Retina (tissue), 1 donor: ENCODE measurements around the gene IFT25.

Source experiments
- DNase-seq: peaks from one replicate; pipeline ENCODE4 v3.0.0-alpha.2; 2016

The IFT25 gene

GRCh38 chr1:53927376-53927881, 18.1 kb downstream of the IFT25 start:
- DNase-seq: no peak

- no peak for DNase-seq
Measured at GRCh38 chr1:53919675-53920066, 25.8 kb downstream of the IFT25 start.

GRCh38 chr1:53918343-53918742, 27.2 kb downstream of the IFT25 start:
- DNase-seq: no peak

GRCh38 chr1:53913352-53914033, 32.0 kb downstream of the IFT25 start:
- DNase-seq: no peak

GRCh38 chr1:53911442-53911841, 34.1 kb downstream of the IFT25 start:
- DNase-seq: no peak

- DNase-seq: no peak
Measured at GRCh38 chr1:53909946-53910345, 35.6 kb downstream of the IFT25 start.

- no peak for DNase-seq
Measured at GRCh38 chr1:53906121-53906520, 39.4 kb downstream of the IFT25 start.

GRCh38 chr1:53905509-53905908, 40.0 kb downstream of the IFT25 start:
- DNase-seq: no peak

- no peak for DNase-seq
Measured at GRCh38 chr1:53902235-53903138, 43.0 kb downstream of the IFT25 start.

- DNase-seq: no peak
Measured at GRCh38 chr1:53899708-53900107, 45.8 kb downstream of the IFT25 start.

- DNase-seq: no peak
Measured at GRCh38 chr1:53899206-53899628, 46.3 kb downstream of the IFT25 start.

GRCh38 chr1:53896635-53897229, 48.8 kb downstream of the IFT25 start:
- no peak for DNase-seq

GRCh38 chr1:53895421-53895820, 50.1 kb downstream of the IFT25 start:
- no peak for DNase-seq

- DNase-seq: no peak
Measured at GRCh38 chr1:53894644-53895043, 50.9 kb downstream of the IFT25 start.

GRCh38 chr1:53893999-53894636, 51.4 kb downstream of the IFT25 start, which contains the start of gene DIO1:
Gene DIO1, plus strand, starts transcription at chr1:53894187. Its CDS starts 24 bp downstream, at chr1:53894211.
- DNase-seq: no peak

- no peak for DNase-seq
Measured at GRCh38 chr1:53892911-53893310, 52.6 kb downstream of the IFT25 start.

- no peak for DNase-seq
Measured at GRCh38 chr1:53891678-53892077, 53.8 kb downstream of the IFT25 start.

GRCh38 chr1:53891018-53891417, 54.5 kb downstream of the IFT25 start:
- DNase-seq: no peak

GRCh38 chr1:53890522-53890941, 55.0 kb downstream of the IFT25 start:
- no peak for DNase-seq

- DNase-seq: peak; percentile 90
Measured at GRCh38 chr1:53889304-53890298, 55.9 kb downstream of the IFT25 start, which contains the start of gene YIPF1. Gene YIPF1, minus strand, starts transcription at chr1:53889797. Its CDS starts 860 bp downstream, at chr1:53888937.

GRCh38 chr1:53888681-53889080, 56.8 kb downstream of the IFT25 start:
- DNase-seq: no peak
